Measurements from ENCODE around the gene LCOR. TPM values are rescaled to one million over a fixed set of nuclear protein-coding genes. Genes with fewer than 3 reads are reported as not detected.

LCOR gene
- total and polyA plus RNA-seq, 4 donors: 2.5 to 31.2 (median 14.5) TPM

GRCh38 chr10:97002670-97003069 is 170.6 kb downstream of the LCOR start (continued):
- TF ChIP-seq ZBTB33 (IDR thresholded peaks at IDR 0.05) (no peak), ATF3 (IDR thresholded peaks at IDR 0.05) (no peak), SP1 (IDR thresholded peaks at IDR 0.05) (no peak), FOXA1 (IDR thresholded peaks at IDR 0.05) (no peak), JUND (IDR thresholded peaks at IDR 0.05) (no peak), HNF4A (conservative IDR thresholded peaks at IDR 0.05) (no peak)

- H3K27ac ChIP-seq (ENCODE audit: low read depth in 1 of 2, low read length in 2 of 2): no peak overlapping the region
- 93% methylated on average over 13 of the region's 13 CpGs for WGBS
- no peak overlapping the region for H3K9ac ChIP-seq (ENCODE audit: low read depth in 1 of 2, low read length in 2 of 2)
- no peaks in the 10 kb centered on the region for H3K27me3 ChIP-seq (ENCODE audit: control insufficient read depth in 4 of 4, insufficient read depth in 4 of 4, low read length in 3 of 4)
- no peak for DNase-seq (ENCODE audit: low spot score)
- TF ChIP-seq ZBTB33 (IDR thresholded peaks at IDR 0.05) (no peak), HNF4G (IDR thresholded peaks at IDR 0.05) (no peak), FOXA2 (IDR thresholded peaks at IDR 0.05) (no peak), NR2F2 (IDR thresholded peaks at IDR 0.05) (no peak), RXRA (IDR thresholded peaks at IDR 0.05) (no peak), HNF4A (conservative IDR thresholded peaks at IDR 0.05) (no peak), FOXA1 (IDR thresholded peaks at IDR 0.05) (no peak), MAX (IDR thresholded peaks at IDR 0.05) (no peak), EGR1 (IDR thresholded peaks at IDR 0.05; ENCODE audit: low read depth in 2 of 2) (no peak), GABPA (IDR thresholded peaks at IDR 0.05 in 1 of 2, conservative IDR thresholded peaks at IDR 0.05 in 1 of 2) (no peak), YY1 (IDR thresholded peaks at IDR 0.05) (no peak), REST (IDR thresholded peaks at IDR 0.05) (no peak), TAF1 (conservative IDR thresholded peaks at IDR 0.05) (no peak), CTCF (IDR thresholded peaks at IDR 0.05; ENCODE audit: low read depth, low read length, missing input control) (no peak), SP1 (IDR thresholded peaks at IDR 0.05) (no peak), JUND (IDR thresholded peaks at IDR 0.05) (no peak)
- H3K4me1 ChIP-seq (ENCODE audit: control insufficient read depth in 4 of 4, insufficient read depth in 4 of 4, low read length in 3 of 4): peaks cover 0 to 17% (median 8%) of the 10 kb centered on the region in 4 donors
- no peaks in the 10 kb centered on the region for H3K36me3 ChIP-seq (ENCODE audit: control insufficient read depth in 4 of 4, insufficient read depth in 3 of 4, low read depth in 1 of 4, low read length in 3 of 4)
- H3K9me3 ChIP-seq (ENCODE audit: control insufficient read depth in 4 of 4, low read length in 3 of 4): peaks cover 0 to 3% (median under 1%) of the 10 kb centered on the region in 4 donors
- no peak overlapping the region for H3K4me3 ChIP-seq (ENCODE audit: low read depth in 1 of 3, low read length in 3 of 3)
Measured at GRCh38 chr10:97003151-97003803, 171.2 kb downstream of the LCOR start.
